OCI-LY7 (cell line): ENCODE measurements around the gene ACACA. TPM values are rescaled to one million over a fixed set of nuclear protein-coding genes. Genes with fewer than 3 reads are reported as not detected.

ENCODE experiments used
- BruUV-seq: library from RNA; stranded (reverse); fragments of 400-500 nt; replicated peaks from 2 replicates; lab custom pipeline; 2021; lab: Mats Ljungman, UMichigan
- CTCF ChIA-PET: fragments of 300-600 bp; sonication (Branson Sonifier 250); formaldehyde crosslinking; loops from one replicate; lab custom pipeline; 2022; ENCODE audit warnings: antibody characterized with exemption; ENCODE audit not compliant: unreplicated experiment; lab: Charles Lee
- POLR2A ChIA-PET: fragments of 300-600 bp; sonication (Branson Sonifier 250); formaldehyde crosslinking; loops from one replicate; lab custom pipeline; 2022; ENCODE audit warnings: antibody characterized with exemption; lab: Charles Lee
- DNase-seq: peaks from one replicate; pipeline ENCODE4 v3.0.0-alpha.2; 2015; ENCODE audit warnings: low spot score
- H2AFZ ChIP-seq: fragments of 200-600 bp; sonication (generic), shearing (Covaris generic); 2 replicates; pipeline ENCODE4 v1.6.1; 2014; ENCODE audit warnings: mild to moderate bottlenecking, antibody characterized with exemption, low read length, moderate library complexity
- H3K27ac ChIP-seq: fragments of 200-600 bp; sonication (generic); 2 replicates; pipeline ENCODE4 v1.5.1; 2014; ENCODE audit warnings: mixed run types, low read depth, mild to moderate bottlenecking, moderate library complexity, low read length, inconsistent platforms; ENCODE audit not compliant: poor library complexity, severe bottlenecking
- H3K36me3 ChIP-seq: fragments of 200-600 bp; sonication (generic); 2 replicates; pipeline ENCODE4 v1.6.1; 2014; ENCODE audit warnings: mild to moderate bottlenecking, antibody characterized with exemption, low read length, moderate library complexity, mixed read lengths; ENCODE audit not compliant: insufficient read depth
- H3K4me1 ChIP-seq: fragments of 200-600 bp; sonication (generic); 2 replicates; pipeline ENCODE4 v1.5.1; 2014; ENCODE audit warnings: mild to moderate bottlenecking, low read length; ENCODE audit not compliant: insufficient read depth, poor library complexity, severe bottlenecking
- H3K4me2 ChIP-seq: fragments of 200-600 bp; sonication (generic); 2 replicates; pipeline ENCODE4 v1.6.1; 2014; ENCODE audit warnings: mild to moderate bottlenecking, low read length
- H3K4me3 ChIP-seq: fragments of 200-600 bp; sonication (generic); 2 replicates; pipeline ENCODE4 v1.5.1; 2014; ENCODE audit warnings: mild to moderate bottlenecking, low read depth, low read length; ENCODE audit not compliant: poor library complexity, severe bottlenecking
- H3K79me2 ChIP-seq: fragments of 200-600 bp; sonication (generic); 2 replicates; pipeline ENCODE4 v1.6.1; 2016; ENCODE audit warnings: low read depth, mild to moderate bottlenecking, low read length, moderate library complexity, mixed read lengths; ENCODE audit not compliant: insufficient read depth
- H3K9me2 ChIP-seq: fragments of 200-600 bp; sonication (generic); 2 replicates; pipeline ENCODE4 v1.6.1; 2016; ENCODE audit warnings: mild to moderate bottlenecking, low read length, mixed read lengths; ENCODE audit not compliant: insufficient read depth
- H3K9me3 ChIP-seq: fragments of 200-600 bp; sonication (generic); 2 replicates; pipeline ENCODE4 v1.6.1; 2014; ENCODE audit warnings: mild to moderate bottlenecking, mixed run types, low read length, mixed read lengths
- H4K20me1 ChIP-seq: fragments of 200-600 bp; sonication (generic); 2 replicates; pipeline ENCODE4 v1.6.1; 2014; ENCODE audit warnings: mild to moderate bottlenecking, antibody characterized with exemption, low read length, moderate library complexity, mixed read lengths; ENCODE audit not compliant: insufficient read depth
- EZH2phosphoT487 ChIP-seq: fragments of 200-600 bp; sonication (generic); IDR thresholded peaks from 2 replicates; pipeline ENCODE4 v1.6.1; 2018; ENCODE audit warnings: low read depth, borderline replicate concordance, mild to moderate bottlenecking, mixed run types, antibody characterized with exemption, low read length, moderate library complexity, mixed read lengths
- intact Hi-C: fragments of 100-400 bp; cut with micrococcal nuclease; formaldehyde crosslinking; loops from one replicate; pipeline ENCODE4 v1.10.0; 2022; ENCODE audit not compliant: unreplicated experiment
- total RNA-seq, 2 experiments: library from RNA; depleted of rRNA in 1 of 2; stranded (reverse); fragments of >200 nt in 1 of 2; shearing (Covaris generic) in 1 of 2; gene quantifications; 2 replicates each; pipeline ENCODE4 v1.2.3, GENCODE V29; 2014 to 2022
- TF ChIP-seq, protein P1 (sequence below): fragments of 200-600 bp; sonication (generic); conservative IDR thresholded peaks from 2 replicates; pipeline ENCODE4 v1.5.1; 2014; ENCODE audit warnings: mild to moderate bottlenecking, antibody characterized with exemption, low read length, moderate library complexity, mixed read lengths

Gene ACACA
- total RNA-seq, 2 experiments from 2014 or later: 32.1 to 98.3 TPM

DNA sequence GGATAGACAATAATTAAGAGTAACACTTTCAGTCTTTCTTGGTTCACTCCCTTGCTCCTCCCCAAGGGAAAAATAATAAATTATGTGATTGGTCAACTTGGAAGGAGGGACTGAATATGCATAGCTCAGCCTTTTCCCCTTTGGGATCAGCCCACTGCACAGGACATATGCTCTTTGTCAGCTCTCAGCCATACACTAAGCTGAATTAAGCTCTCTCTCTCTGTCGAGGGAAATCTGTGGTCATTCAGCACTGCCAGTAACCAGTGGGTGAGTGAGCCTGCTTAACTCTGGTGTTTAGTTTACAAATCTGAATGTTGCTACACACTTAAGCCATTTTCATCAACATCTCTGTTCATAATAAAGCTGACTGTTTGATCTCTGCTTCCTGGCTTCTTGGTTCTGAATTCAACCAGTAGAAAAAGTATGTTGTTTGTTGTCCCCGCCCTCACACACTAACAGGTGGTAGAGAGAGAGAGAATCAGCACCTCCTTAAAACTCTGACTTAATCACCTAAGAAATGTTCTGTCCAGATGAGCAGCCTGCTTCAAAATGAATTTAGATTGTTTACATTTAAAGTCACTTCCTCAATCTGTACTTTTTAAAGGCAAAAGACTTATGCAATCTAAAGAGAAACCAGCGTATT is 133.1 kb downstream of the ACACA start:
- CTCF ChIA-PET: no interaction called here
- Histone ChIP-seq H3K9me2 (no peaks in the 10 kb centered on the region), H3K4me1 (no peaks in the 10 kb centered on the region), H4K20me1 (no peaks in the 10 kb centered on the region), H3K27ac (no peak overlapping the region), H3K4me2 (no peak overlapping the region), H3K36me3 (peaks cover 84% of the 10 kb centered on the region), H3K79me2 (no peaks in the 10 kb centered on the region), H3K9me3 (no peaks in the 10 kb centered on the region), H3K4me3 (no peak overlapping the region), H2AFZ (no peak overlapping the region)
- DNase-seq: no peak
- intact Hi-C loops: no loop called here
- TF ChIP-seq, protein P1, sequence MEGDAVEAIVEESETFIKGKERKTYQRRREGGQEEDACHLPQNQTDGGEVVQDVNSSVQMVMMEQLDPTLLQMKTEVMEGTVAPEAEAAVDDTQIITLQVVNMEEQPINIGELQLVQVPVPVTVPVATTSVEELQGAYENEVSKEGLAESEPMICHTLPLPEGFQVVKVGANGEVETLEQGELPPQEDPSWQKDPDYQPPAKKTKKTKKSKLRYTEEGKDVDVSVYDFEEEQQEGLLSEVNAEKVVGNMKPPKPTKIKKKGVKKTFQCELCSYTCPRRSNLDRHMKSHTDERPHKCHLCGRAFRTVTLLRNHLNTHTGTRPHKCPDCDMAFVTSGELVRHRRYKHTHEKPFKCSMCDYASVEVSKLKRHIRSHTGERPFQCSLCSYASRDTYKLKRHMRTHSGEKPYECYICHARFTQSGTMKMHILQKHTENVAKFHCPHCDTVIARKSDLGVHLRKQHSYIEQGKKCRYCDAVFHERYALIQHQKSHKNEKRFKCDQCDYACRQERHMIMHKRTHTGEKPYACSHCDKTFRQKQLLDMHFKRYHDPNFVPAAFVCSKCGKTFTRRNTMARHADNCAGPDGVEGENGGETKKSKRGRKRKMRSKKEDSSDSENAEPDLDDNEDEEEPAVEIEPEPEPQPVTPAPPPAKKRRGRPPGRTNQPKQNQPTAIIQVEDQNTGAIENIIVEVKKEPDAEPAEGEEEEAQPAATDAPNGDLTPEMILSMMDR: no peak
- no peak for TF ChIP-seq EZH2phosphoT487
- POLR2A ChIA-PET: interaction anchor here (0.7 kb wide), 1 partner anchor 278 kb away, joined by 3 read pairs; no protein-coding TSS in a partner anchor
- no TSS peak for BruUV-seq

DNA sequence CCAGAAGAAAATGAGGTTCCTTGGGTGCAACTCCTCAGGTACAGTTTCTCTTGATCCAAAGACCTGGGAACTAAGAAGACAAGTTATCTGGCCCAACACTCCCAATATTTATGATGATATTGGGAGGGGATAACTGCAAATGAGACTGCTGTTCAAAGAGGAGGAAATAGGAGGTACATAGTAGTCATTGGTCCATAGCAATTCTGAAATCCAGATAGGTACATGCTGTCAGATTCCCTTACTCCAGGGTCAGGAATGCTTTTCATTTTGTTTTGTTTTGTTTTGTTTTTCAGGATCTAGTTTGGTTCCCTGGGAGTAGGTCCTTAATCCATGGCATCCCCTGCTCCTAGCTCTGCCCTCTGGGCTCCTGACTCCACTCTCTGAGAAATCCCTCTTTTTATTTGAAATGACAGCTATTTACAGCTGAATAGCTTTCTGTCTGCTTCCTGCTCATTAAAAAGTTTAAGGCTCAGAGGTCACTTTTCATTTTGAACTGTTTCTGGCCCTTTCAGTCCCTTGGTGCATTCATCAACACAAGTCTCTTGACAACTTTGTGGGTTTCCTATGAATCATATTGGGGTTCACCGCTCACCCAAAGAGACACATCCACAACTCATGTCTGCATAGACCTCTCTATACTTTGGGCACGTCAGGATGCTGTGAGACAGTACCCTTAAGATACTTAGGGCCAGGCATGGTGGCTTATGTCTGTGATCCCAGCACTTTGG is 141.0 kb downstream of the ACACA start:
- CTCF ChIA-PET: no interaction called here
- H3K9me2 ChIP-seq: no peaks in the 10 kb centered on the region

More for the DNA sequence above, 141.0 kb downstream of the ACACA start:
- H3K79me2 ChIP-seq: no peaks in the 10 kb centered on the region
- H3K36me3 ChIP-seq: peaks cover 95% of the 10 kb centered on the region
- no TSS peak for BruUV-seq
- POLR2A ChIA-PET: interaction anchor here (0.6 kb wide), 2 partner anchors 92 to 264 kb away, joined by 3 to 5 read pairs; no protein-coding TSS in a partner anchor
- H3K27ac ChIP-seq: no peak overlapping the region
- H3K9me3 ChIP-seq: peaks cover 16% of the 10 kb centered on the region
- H3K4me3 ChIP-seq: no peak overlapping the region
- no peaks in the 10 kb centered on the region for H3K4me1 ChIP-seq
- H3K4me2 ChIP-seq: no peak overlapping the region
- no peak for DNase-seq
- no peak overlapping the region for H2AFZ ChIP-seq
- H4K20me1 ChIP-seq: no peaks in the 10 kb centered on the region
- no peak for TF ChIP-seq EZH2phosphoT487
- TF ChIP-seq, protein P1: no peak
- intact Hi-C loops: no loop called here
